Peyer's patch (tissue), 4 donors: ENCODE results near the gene UBQLN1. TPM values are rescaled to one million over a fixed set of nuclear protein-coding genes. Genes with fewer than 3 reads are reported as not detected.

Source experiments
- DNase-seq, 3 donors: peaks; one replicate each; pipeline ENCODE4 v3.0.0-alpha.2; 2017 to 2019
- H3K27ac ChIP-seq, 4 donors: fragments of 200-600 bp; sonication (generic); one replicate each; pipeline ENCODE4 v1.5.1; 2016 to 2019
- H3K27me3 ChIP-seq, 2 donors: fragments of 200-600 bp; sonication (generic); one replicate each; pipeline ENCODE4 v1.5.1; 2019
- H3K36me3 ChIP-seq, 3 donors: fragments of 200-600 bp; sonication (generic); one replicate each; pipeline ENCODE4 v1.5.1; 2016 to 2019
- H3K4me1 ChIP-seq, 4 donors: fragments of 200-600 bp; sonication (generic); one replicate each; pipeline ENCODE4 v1.5.1; 2016 to 2019
- H3K4me3 ChIP-seq, 4 donors: fragments of 200-600 bp; sonication (generic); 1 replicate in 3 of 4; 2 replicates in 1 of 4; pipeline ENCODE4 v1.5.1; 2016 to 2019; ENCODE audit warnings: mild to moderate bottlenecking in 1 of 4
- H3K9me3 ChIP-seq, 4 donors: fragments of 200-600 bp; sonication (generic); one replicate each; pipeline ENCODE4 v1.5.1; 2016 to 2019; ENCODE audit warnings: mild to moderate bottlenecking in 1 of 4
- POLR2A ChIP-seq, 2 donors: fragments of 450-650 bp; IDR thresholded peaks; one replicate each; pipeline ENCODE4 v1.5.1; 2017; ENCODE audit warnings: antibody characterized with exemption in 2 of 2, mild to moderate bottlenecking in 2 of 2, moderate library complexity in 2 of 2
- total RNA-seq, 4 donors: library from RNA; depleted of rRNA; stranded (reverse); fragments of >200 nt; gene quantifications; one replicate each; pipeline ENCODE4 v1.1.0, GENCODE V29; 2016
- TF ChIP-seq, protein P1 (sequence below), 6 experiments: fragments of 450-650 bp in 4 of 6; fragments of 200-600 bp in 2 of 6; sonication (generic) in 1 of 6; IDR thresholded peaks; one replicate each; pipeline ENCODE4 v1.5.1; 2017 to 2019; ENCODE audit warnings: antibody characterized with exemption in 6 of 6, mild to moderate bottlenecking in 3 of 6, moderate library complexity in 1 of 6

UBQLN1 gene
- total RNA-seq, 4 donors from 2014 or later, result 65.3 to 117 (median 94.9) TPM

DNA sequence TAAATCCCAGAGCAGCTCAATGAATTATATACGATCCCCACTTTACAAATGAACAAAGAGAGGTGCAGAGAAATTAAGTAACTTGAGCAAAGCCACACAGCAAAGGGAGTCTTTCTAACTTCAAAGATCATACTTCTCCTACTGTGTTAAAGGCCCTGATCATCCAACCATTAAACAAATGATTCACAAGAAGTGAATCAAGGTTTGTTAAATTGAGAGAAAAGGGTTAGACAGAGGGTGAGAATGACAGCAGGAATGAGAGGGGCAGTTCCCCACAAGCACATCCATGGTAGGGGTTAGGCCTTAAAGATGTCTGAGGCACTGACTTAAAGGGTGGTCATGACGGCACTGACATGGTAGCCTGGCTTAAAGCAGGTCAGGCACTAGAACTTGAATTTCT lies 74.1 kb downstream of the UBQLN1 start:
- Histone ChIP-seq H3K9me3 (no peaks in the 10 kb centered on the region), H3K27me3 (no peaks in the 10 kb centered on the region), H3K4me3 (no peak overlapping the region), H3K4me1 (peaks cover 0 to 11% (median 2%) of the 10 kb centered on the region in 4 donors), H3K27ac (no peak overlapping the region), H3K36me3 (no peaks in the 10 kb centered on the region)
- DNase-seq, result no peak
- TF ChIP-seq POLR2A (IDR thresholded peaks at IDR 0.05), result no peak
- TF ChIP-seq, protein P1, sequence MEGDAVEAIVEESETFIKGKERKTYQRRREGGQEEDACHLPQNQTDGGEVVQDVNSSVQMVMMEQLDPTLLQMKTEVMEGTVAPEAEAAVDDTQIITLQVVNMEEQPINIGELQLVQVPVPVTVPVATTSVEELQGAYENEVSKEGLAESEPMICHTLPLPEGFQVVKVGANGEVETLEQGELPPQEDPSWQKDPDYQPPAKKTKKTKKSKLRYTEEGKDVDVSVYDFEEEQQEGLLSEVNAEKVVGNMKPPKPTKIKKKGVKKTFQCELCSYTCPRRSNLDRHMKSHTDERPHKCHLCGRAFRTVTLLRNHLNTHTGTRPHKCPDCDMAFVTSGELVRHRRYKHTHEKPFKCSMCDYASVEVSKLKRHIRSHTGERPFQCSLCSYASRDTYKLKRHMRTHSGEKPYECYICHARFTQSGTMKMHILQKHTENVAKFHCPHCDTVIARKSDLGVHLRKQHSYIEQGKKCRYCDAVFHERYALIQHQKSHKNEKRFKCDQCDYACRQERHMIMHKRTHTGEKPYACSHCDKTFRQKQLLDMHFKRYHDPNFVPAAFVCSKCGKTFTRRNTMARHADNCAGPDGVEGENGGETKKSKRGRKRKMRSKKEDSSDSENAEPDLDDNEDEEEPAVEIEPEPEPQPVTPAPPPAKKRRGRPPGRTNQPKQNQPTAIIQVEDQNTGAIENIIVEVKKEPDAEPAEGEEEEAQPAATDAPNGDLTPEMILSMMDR (IDR thresholded peaks at IDR 0.05), result no peak

DNA sequence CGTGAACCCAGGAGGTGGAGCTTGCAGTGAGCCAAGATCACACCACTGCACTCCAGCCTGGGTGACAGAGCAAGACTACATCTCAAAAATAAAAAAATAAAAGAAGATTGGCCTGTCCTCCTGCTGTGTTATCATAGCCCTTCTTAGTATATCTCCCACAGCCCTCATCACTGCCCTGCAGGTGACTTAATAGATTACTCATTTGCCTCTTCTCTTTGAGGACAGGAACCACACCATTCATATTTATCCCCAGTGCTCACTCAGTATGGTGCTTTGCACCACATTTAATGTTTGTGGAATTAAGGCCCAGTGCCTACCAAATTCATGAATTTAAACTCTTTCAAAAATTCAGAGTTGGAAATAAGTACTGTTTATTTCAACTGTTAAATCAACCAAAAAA lies 74.5 kb downstream of the UBQLN1 start:
- peaks cover 0 to 11% (median 2%) of the 10 kb centered on the region in 4 donors for H3K4me1 ChIP-seq
- no peaks in the 10 kb centered on the region for H3K27me3 ChIP-seq
- DNase-seq, result no peak
- no peak overlapping the region for H3K4me3 ChIP-seq
- no peaks in the 10 kb centered on the region for H3K9me3 ChIP-seq
- TF ChIP-seq POLR2A (IDR thresholded peaks at IDR 0.05), result no peak
- TF ChIP-seq, protein P1 (IDR thresholded peaks at IDR 0.05), result peak in 1 of 6 experiments; percentile 5
- H3K36me3 ChIP-seq, result no peaks in the 10 kb centered on the region
- no peak overlapping the region for H3K27ac ChIP-seq

DNA sequence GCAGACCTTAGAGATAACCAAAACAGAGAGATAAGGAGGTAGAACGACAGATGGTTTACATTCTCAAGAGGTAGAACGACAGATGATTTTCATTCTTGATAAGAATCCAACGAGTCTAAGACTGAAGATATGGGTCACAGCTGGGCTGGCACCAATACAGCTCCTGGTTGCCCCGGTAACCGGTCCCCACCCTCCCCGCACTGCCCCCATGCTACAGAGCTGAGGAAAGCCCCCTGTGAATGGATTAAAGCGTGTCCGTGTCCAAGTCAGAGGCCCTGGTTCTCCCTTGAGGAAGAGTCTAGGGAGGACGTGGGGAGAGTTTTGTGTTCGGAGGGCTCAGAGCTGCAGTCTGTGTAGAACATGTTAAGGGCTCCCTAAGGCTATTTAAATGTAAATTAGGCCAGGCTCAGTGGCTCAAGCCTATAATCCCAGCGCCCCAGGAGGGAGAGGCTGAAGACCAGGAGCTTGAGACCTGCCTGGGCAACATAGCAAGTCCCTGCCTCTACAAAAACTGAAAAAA lies 76.8 kb downstream of the UBQLN1 start:
- DNase-seq, result no peak
- H3K9me3 ChIP-seq, result no peaks in the 10 kb centered on the region
- TF ChIP-seq POLR2A (IDR thresholded peaks at IDR 0.05), result no peak
- TF ChIP-seq, protein P1 (IDR thresholded peaks at IDR 0.05), result no peak
- H3K4me1 ChIP-seq, result peaks cover 0 to 11% (median 2%) of the 10 kb centered on the region in 4 donors
- H3K36me3 ChIP-seq, result peaks cover 0 to 5% (median 0%) of the 10 kb centered on the region in 3 donors
- no peaks in the 10 kb centered on the region for H3K27me3 ChIP-seq
- H3K27ac ChIP-seq, result peak overlapping the region in 3 of 4 donors; percentile 1 to 61 (median 17)
- H3K4me3 ChIP-seq, result no peak overlapping the region

DNA sequence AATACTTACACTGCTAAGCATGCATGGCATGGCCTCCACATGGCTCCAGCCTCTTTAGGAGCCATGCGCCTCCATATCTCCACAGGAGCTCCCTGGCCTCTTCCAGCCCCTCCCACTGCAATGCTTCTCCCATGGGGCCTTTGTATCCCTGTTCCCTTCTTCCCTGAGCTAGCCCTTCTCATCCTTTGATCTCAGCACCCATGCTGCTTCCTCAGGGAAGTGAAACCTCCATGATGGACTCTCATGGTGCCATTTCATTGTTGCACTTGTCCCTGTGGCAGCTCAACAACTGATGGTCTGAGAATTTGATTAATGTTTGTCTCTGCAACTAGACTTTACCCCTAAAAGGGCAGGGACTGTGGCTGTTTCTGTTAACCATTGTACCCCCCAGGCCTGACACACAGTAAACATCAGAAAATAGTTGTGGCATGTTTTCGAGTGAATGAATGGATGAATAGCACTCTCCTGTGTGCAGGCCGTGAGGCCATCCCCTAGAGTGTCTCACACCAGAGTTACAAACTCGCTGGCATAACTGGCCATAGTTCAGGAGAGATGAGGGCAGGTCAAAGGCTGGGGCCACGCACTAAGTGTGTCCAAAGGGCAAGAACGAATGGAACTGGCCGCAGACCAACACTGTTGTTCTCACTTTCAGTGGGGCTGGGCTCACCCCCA lies 78.2 kb downstream of the UBQLN1 start:
- H3K36me3 ChIP-seq, result peaks cover 0 to 5% (median 0%) of the 10 kb centered on the region in 3 donors
- TF ChIP-seq, protein P1 (IDR thresholded peaks at IDR 0.05), result peak in 1 of 6 experiments; percentile 8
- TF ChIP-seq POLR2A (IDR thresholded peaks at IDR 0.05), result peak in 1 of 2 donors; percentile 46
- no peaks in the 10 kb centered on the region for H3K27me3 ChIP-seq
- peak in 2 of 3 donors; percentile 84 to 86 for DNase-seq
- no peaks in the 10 kb centered on the region for H3K9me3 ChIP-seq
- peak overlapping the region in 3 of 4 donors; percentile 49 to 90 (median 75) for H3K27ac ChIP-seq
- H3K4me1 ChIP-seq, result peaks cover 0 to 17% (median 3%) of the 10 kb centered on the region in 4 donors
- H3K4me3 ChIP-seq, result no peak overlapping the region

DNA sequence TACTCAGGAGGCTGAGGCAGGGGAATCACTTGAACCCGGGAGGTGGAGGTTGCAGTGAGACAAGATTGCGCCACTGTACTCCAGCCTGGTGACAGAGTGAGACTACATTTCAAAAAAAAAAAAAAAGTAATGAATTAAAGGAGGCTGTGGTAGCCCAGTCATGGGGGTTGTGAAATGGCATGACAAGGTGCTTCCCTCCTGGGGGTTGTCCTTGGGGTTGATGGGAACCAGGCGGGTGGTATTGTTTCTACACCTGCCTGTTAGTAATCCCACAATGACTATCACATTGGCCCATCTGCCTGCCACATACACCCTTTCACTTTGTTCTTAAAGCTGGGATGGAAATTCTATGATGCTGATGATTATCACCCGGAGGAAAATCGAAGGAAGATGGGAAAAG lies 79.2 kb downstream of the UBQLN1 start:
- DNase-seq, result no peak
- peak overlapping the region in 3 of 4 donors; percentile 49 to 90 (median 75) for H3K27ac ChIP-seq
- H3K4me1 ChIP-seq, result peaks cover 0 to 25% (median 11%) of the 10 kb centered on the region in 4 donors
- H3K4me3 ChIP-seq, result no peak overlapping the region
- H3K27me3 ChIP-seq, result no peaks in the 10 kb centered on the region
- TF ChIP-seq POLR2A (IDR thresholded peaks at IDR 0.05), result no peak
- TF ChIP-seq, protein P1 (IDR thresholded peaks at IDR 0.05), result no peak
- no peaks in the 10 kb centered on the region for H3K9me3 ChIP-seq
- H3K36me3 ChIP-seq, result peaks cover 0 to 5% (median 0%) of the 10 kb centered on the region in 3 donors
